ENCODE data around the gene ZNF830.
"Not testable (repeated sequence)": the region's sequence is repeated elsewhere in the genome, so short reads cannot be mapped to it uniquely, and the experiment has no call there.

Gene ZNF830

GRCh38 chr17:34961093-34961911, at the start of gene ZNF830, which contains the start of gene CCT6B:
Gene ZNF830, plus strand, starts transcription at chr17:34961540. Its CDS starts 27 bp downstream, at chr17:34961567.
Gene CCT6B, minus strand, starts transcription at chr17:34961460. Its CDS starts 67 bp downstream, at chr17:34961393.
- TF ChIP-seq, protein P1, sequence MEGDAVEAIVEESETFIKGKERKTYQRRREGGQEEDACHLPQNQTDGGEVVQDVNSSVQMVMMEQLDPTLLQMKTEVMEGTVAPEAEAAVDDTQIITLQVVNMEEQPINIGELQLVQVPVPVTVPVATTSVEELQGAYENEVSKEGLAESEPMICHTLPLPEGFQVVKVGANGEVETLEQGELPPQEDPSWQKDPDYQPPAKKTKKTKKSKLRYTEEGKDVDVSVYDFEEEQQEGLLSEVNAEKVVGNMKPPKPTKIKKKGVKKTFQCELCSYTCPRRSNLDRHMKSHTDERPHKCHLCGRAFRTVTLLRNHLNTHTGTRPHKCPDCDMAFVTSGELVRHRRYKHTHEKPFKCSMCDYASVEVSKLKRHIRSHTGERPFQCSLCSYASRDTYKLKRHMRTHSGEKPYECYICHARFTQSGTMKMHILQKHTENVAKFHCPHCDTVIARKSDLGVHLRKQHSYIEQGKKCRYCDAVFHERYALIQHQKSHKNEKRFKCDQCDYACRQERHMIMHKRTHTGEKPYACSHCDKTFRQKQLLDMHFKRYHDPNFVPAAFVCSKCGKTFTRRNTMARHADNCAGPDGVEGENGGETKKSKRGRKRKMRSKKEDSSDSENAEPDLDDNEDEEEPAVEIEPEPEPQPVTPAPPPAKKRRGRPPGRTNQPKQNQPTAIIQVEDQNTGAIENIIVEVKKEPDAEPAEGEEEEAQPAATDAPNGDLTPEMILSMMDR (conservative IDR thresholded peaks at IDR 0.05; ENCODE audit: low read depth, low read length), result no peak
- peak; percentile 97 for DNase-seq (ENCODE audit: low read depth)
- peak within 1 kb of the TSS; percentile 77 for H3K4me3 ChIP-seq (ENCODE audit: low read depth, low read length)

GRCh38 chr17:34913001-34913400, 48.3 kb upstream of the ZNF830 start:
- TF ChIP-seq, protein P1 (conservative IDR thresholded peaks at IDR 0.05; ENCODE audit: low read depth, low read length), result no peak
- no peak overlapping the region for H3K4me3 ChIP-seq (ENCODE audit: low read depth, low read length)
- no peak for DNase-seq (ENCODE audit: low read depth)

- DNase-seq (ENCODE audit: low read depth), result no peak
- H3K4me3 ChIP-seq (ENCODE audit: low read depth, low read length), result no peak overlapping the region
- TF ChIP-seq, protein P1 (conservative IDR thresholded peaks at IDR 0.05; ENCODE audit: low read depth, low read length), result no peak
These were observed 45.2 kb upstream of the ZNF830 start for GRCh38 chr17:34916120-34916519.

GRCh38 chr17:34917381-34917780, 44.0 kb upstream of the ZNF830 start:
- no peak for DNase-seq (ENCODE audit: low read depth)
- TF ChIP-seq, protein P1 (conservative IDR thresholded peaks at IDR 0.05; ENCODE audit: low read depth, low read length), result no peak
- no peak overlapping the region for H3K4me3 ChIP-seq (ENCODE audit: low read depth, low read length)

- no peak overlapping the region for H3K4me3 ChIP-seq (ENCODE audit: low read depth, low read length)
- TF ChIP-seq, protein P1 (conservative IDR thresholded peaks at IDR 0.05; ENCODE audit: low read depth, low read length), result no peak
- DNase-seq (ENCODE audit: low read depth), result no peak
These were observed 40.7 kb upstream of the ZNF830 start for GRCh38 chr17:34920676-34921075.

- no peak for DNase-seq (ENCODE audit: low read depth)
- TF ChIP-seq, protein P1 (conservative IDR thresholded peaks at IDR 0.05; ENCODE audit: low read depth, low read length), result no peak
These were observed 34.7 kb upstream of the ZNF830 start for GRCh38 chr17:34926661-34927060.

DNA sequence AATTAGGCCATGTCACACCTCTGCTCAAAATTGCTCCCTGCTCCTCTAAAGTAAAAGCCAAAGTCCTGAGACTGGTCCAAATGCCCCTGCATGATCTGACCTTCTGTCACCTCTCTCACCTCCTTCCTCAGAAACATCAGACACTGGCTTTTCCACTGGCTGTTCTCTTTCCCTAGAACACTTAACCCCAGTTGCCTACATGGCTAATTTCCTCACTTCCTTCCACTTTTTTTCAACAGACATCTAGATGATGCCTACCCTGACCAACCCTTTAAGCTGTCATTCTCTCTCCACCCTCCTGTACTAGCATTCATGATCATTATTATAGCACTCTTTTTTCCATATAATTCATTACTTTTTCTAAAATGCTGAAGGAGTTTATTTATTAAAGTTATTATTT, 31.1 kb upstream of the ZNF830 start:
- TF ChIP-seq, protein P1 (conservative IDR thresholded peaks at IDR 0.05; ENCODE audit: low read depth, low read length), result no peak
- no peak overlapping the region for H3K4me3 ChIP-seq (ENCODE audit: low read depth, low read length)
- DNase-seq (ENCODE audit: low read depth), result no peak

More at GRCh38 chr17:34926661-34927060, 34.7 kb upstream of the ZNF830 start:
- H3K4me3 ChIP-seq (ENCODE audit: low read depth, low read length), result no peak overlapping the region

DNA sequence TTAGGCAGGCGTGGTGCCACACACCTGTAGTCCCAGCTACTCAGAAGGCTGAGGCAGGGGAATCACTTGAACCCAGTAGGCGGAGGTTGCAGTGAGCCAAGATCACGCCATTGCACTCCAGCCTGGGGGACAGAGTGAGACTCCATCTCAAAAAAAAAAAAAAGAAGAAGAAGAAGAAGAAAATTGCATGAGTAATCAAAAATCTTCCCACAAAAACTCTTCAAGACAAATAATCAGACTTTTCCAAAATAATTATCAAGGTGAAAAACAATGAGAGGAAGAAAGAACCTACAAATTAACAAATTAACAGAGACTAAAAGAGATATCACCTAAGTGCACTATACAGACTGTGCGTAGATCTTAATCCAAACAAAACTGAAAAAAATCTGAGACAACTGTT, 10.6 kb upstream of the ZNF830 start:
- H3K4me3 ChIP-seq (ENCODE audit: low read depth, low read length); DNase-seq (ENCODE audit: low read depth): not testable (repeated sequence)

Measured in choroid plexus epithelial cell (primary cell).